Measurements from ENCODE around the gene SYCE3.
"Not testable (repeated sequence)": the region's sequence is repeated elsewhere in the genome, so short reads cannot be mapped to it uniquely, and the experiment has no call there.

Gene SYCE3

GRCh38 chr22:50522806-50523438, 39.8 kb downstream of the SYCE3 start:
- no peak for DNase-seq (ENCODE audit: insufficient read length, low spot score)
- FAIRE-seq: no peak

DNA sequence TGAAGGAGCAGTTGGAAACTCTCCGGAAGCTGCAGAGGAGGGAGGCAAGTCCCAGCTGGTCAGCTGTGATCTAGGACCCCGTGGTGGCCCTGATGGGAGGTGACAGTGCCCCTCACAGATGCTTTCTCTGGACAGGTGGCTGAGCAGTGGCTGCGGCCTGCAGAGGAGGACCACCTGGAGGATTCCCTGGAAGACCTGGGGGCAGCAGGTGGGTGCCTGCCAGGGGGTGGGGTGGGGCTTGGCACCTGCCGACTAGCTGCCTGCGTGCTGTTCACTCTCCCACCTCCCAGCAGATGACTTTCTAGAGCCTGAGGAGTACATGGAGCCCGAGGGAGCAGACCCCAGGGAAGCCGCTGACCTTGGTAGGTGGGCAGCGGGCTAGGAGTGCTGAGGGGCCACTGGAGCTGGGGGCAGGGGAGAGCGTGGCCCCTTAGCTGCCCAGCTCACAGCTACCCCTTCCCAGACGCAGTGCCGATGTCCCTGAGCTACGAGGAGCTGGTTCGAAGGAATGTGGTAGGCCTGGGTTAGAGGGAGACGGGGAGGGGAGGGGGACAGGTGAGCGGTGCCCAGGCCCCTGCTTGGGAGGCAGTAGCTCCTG, 40.4 kb downstream of the SYCE3 start:
- no peak for DNase-seq (ENCODE audit: insufficient read length, low spot score)
- no peak for FAIRE-seq

- no peak for FAIRE-seq
- no peak for DNase-seq (ENCODE audit: insufficient read length, low spot score)
These were observed 41.0 kb downstream of the SYCE3 start for GRCh38 chr22:50521710-50522109.

DNA sequence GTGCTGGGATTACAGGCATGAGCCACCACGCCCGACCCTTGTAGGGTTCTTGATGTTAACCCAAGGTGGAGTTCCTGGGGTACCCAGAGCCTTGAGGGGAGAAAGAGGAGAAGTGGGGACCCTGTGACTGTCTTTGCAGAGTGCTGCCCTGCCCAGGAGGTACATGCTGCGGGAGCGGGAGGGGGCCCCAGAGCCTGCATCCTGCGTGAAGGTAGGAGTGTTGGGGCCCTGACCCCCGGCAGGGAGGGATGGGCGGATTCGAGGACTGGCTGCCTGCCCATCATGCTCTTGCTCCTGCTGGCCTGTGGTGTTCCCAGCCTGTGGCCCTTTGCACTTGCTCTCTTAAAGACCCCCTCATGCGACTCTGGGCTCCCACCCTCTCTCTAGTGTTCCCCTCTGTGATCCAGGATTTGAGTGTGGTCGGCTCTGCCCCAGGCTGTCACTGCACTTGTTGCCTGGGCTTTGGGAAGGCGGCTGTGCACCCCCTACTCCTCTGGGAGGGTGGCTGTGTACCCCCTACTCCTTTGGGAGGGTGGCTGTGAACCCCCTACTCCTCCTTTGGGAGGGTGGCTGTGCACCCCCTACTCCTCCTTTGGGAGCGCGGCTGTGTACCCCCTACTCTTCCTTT, 41.8 kb downstream of the SYCE3 start:
- FAIRE-seq (no peak), DNase-seq (ENCODE audit: insufficient read length, low spot score) (no peak)

GRCh38 chr22:50520184-50520583, 42.5 kb downstream of the SYCE3 start:
- not testable (repeated sequence) for FAIRE-seq; DNase-seq (ENCODE audit: insufficient read length, low spot score)

- no peak for DNase-seq (ENCODE audit: insufficient read length, low spot score)
- no peak for FAIRE-seq
These were observed 43.6 kb downstream of the SYCE3 start for GRCh38 chr22:50519151-50519550.

GRCh38 chr22:50518606-50519005, 44.1 kb downstream of the SYCE3 start:
- no peak for DNase-seq (ENCODE audit: insufficient read length, low spot score)
- no peak for FAIRE-seq

- FAIRE-seq (no peak), DNase-seq (ENCODE audit: insufficient read length, low spot score) (no peak)
These were observed 45.0 kb downstream of the SYCE3 start for GRCh38 chr22:50517495-50518260.

DNA sequence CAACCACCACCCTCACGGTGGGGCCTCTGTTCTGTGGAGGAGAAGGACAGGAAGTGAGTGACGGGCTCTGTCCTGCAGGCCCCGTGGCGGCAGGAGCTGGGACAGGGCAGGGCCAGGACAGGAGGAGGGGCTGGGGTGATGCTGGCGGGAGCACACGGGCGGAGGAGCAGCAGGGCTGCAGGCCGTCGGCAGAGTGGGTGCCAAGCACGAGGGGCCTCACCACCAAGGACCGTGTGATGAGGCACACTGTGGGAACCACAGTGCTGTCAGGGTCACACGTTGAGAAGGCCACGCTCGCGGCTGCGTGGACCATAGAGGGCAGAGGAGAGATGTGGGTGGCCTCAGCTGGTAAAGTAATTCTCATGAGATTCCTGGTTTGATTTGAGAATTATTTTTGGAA, 45.8 kb downstream of the SYCE3 start:
- DNase-seq (ENCODE audit: insufficient read length, low spot score) (no peak), FAIRE-seq (no peak)

- FAIRE-seq (no peak), DNase-seq (ENCODE audit: insufficient read length, low spot score) (no peak)
These were observed 46.7 kb downstream of the SYCE3 start for GRCh38 chr22:50516068-50516467.

- FAIRE-seq: no peak
- DNase-seq (ENCODE audit: insufficient read length, low spot score): no peak
These were observed 49.5 kb downstream of the SYCE3 start for GRCh38 chr22:50513175-50513574.

DNA sequence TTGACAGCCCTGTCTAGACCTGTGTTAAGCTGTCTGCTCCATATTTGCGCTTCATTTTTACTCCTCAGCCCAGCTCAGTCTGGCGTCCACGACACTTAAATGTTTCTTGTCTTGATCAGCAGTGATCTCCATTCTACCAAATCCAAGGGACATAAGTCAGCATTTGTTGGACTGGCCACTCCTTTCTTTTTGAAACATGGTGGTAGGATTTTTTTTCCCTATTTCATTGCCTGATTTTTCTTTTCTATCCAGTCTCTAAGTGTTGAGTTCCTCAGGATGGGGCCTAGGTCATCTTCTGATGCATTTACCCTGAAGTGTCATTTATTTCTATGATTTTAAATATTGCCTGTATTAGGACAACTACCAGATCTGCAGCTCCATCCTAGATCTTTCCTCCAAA, 53.8 kb downstream of the SYCE3 start:
- FAIRE-seq: peak; percentile 9
- no peak for DNase-seq (ENCODE audit: insufficient read length, low spot score)

DNA sequence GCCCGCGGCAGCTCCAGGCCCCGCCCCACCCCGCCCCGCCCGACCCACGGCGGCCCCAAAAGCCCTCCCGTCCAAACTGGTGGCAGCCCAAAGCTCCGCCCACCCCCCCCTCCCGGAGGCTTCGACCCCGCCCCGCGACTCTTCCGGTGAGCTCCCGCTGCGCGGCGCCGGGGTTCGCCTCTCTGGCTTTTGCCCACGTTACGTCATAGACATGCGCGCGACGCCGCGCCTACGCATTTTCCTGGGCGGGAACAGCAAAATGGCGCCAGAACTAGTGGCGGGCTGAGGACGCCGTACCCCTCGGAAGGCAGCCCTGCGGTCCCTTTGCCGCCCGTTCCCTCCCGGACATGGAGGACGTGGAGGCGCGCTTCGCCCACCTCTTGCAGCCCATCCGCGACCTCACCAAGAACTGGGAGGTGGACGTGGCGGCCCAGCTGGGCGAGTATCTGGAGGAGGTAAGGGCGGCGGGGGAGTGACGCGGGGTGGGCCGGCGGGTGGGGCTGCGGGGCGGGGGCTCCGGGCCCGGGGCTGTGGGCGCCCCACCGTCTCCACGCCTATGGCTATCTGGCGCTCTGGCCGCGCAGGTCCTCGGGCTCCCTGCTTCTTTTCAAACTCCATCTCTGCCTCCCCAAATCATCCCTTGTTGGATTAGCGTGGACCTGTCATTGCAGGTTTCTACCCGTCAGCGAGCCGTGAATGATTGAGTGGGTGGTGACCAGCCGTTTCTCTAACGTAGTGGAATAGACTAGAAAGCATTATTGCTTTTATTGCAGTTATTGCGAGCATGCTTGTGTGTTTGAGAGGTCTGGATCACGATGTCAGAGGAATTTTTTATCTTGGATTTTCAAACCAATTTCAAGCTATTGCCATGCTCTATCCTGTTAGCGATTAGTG, 54.5 kb downstream of the SYCE3 start, which contains the start of gene NCAPH2:
NCAPH2 (plus strand) TSS at position 234 of the 894 bp plus-strand sequence; CDS start at position 348, 114 bp downstream.
- FAIRE-seq: peak; percentile 77
- DNase-seq (ENCODE audit: insufficient read length, low spot score): peak; percentile 91

GRCh38 chr22:50507421-50507990, 55.2 kb downstream of the SYCE3 start, which contains the start of gene LMF2:
LMF2 (minus strand) TSS chr22:50507702; CDS start chr22:50507675, 27 bp downstream.
- DNase-seq (ENCODE audit: insufficient read length, low spot score) (peak; percentile 73), FAIRE-seq (no peak)

GRCh38 chr22:50506611-50507420, 55.9 kb downstream of the SYCE3 start:
- FAIRE-seq (peak; percentile 23), DNase-seq (ENCODE audit: insufficient read length, low spot score) (no peak)

DNA sequence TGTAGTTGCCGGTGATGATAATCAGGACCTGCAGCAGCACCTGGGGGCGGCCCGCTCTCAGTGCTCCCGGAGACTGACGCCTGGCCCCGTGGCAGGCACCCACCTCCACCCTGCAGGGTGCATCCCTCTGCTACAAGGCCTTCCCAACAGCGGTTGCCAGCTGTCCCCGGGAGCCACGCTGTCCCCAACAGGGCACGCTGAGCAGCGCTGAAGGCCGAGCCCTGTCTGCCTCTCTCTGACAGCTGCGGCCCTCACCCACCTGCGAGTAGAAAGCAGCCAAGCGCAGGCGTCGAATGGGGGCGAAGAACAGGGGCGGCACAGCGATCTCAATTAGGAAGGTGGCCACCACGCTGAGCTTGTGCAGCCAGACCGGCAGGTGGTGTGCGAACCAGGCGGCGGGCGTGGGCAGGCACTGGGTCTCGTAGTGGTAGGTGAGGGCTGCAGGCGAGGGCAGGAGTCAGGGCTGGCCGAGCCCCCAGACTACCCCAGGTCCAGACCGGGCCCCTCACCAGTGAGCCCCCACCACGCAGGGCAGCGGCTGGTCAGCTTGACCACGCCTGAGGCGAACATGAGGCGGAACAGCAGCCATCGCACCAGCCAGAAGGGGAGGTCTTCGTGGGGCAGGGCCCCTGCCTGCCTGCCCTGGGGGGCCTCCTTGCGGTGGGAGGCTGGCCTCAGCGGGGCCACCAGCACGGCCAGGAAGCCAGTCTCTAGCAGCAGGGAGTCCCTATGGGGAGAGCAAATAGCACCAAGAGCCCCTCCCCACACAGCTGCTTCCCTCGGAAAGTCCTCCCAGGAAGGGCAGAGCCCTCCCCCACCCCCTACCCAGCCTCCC, 56.7 kb downstream of the SYCE3 start:
- FAIRE-seq: no peak
- DNase-seq (ENCODE audit: insufficient read length, low spot score): no peak

GRCh38 chr22:50505276-50505775, 57.4 kb downstream of the SYCE3 start:
- FAIRE-seq: no peak
- no peak for DNase-seq (ENCODE audit: insufficient read length, low spot score)
